Liver (tissue), 9 donors: ENCODE data around the gene MAOB. TPM values are rescaled to one million over a fixed set of nuclear protein-coding genes. Genes with fewer than 3 reads are reported as not detected.

Experiments
- DNase-seq: peaks from one replicate; pipeline ENCODE4 v3.0.0-alpha.2; 2017; ENCODE audit warnings: low spot score
- H3K27ac ChIP-seq, 2 donors: one replicate each; pipeline ENCODE4 v1.7.0; 2013; ENCODE audit warnings: inconsistent platforms in 2 of 2, low read length in 2 of 2, control low read depth in 1 of 2, low read depth in 1 of 2, mild to moderate bottlenecking in 1 of 2
- H3K27me3 ChIP-seq, 4 donors: one replicate each; pipeline versions ENCODE4 v1.6.1 to v1.7.0; 2013; ENCODE audit warnings: low read length in 3 of 4, inconsistent platforms in 1 of 4, mild to moderate bottlenecking in 1 of 4, moderate library complexity in 1 of 4; ENCODE audit not compliant: control insufficient read depth in 4 of 4, insufficient read depth in 4 of 4
- H3K36me3 ChIP-seq, 4 donors: one replicate each; pipeline versions ENCODE4 v1.6.1 to v1.7.0; 2013; ENCODE audit warnings: low read length in 3 of 4, mild to moderate bottlenecking in 3 of 4, low read depth in 1 of 4, moderate library complexity in 1 of 4; ENCODE audit not compliant: control insufficient read depth in 4 of 4, insufficient read depth in 3 of 4
- H3K4me1 ChIP-seq, 4 donors: one replicate each; pipeline versions ENCODE4 v1.6.1 to v1.7.0; 2013; ENCODE audit warnings: low read length in 3 of 4, mild to moderate bottlenecking in 3 of 4, moderate library complexity in 1 of 4; ENCODE audit not compliant: control insufficient read depth in 4 of 4, insufficient read depth in 4 of 4
- H3K4me3 ChIP-seq, 3 donors: one replicate each; pipeline versions ENCODE4 v1.6.1 to v1.7.0; 2013; ENCODE audit warnings: low read length in 3 of 3, control low read depth in 1 of 3, low read depth in 1 of 3, mild to moderate bottlenecking in 1 of 3
- H3K9ac ChIP-seq, 2 donors: one replicate each; pipeline ENCODE4 v1.7.0; 2013; ENCODE audit warnings: low read length in 2 of 2, mild to moderate bottlenecking in 2 of 2, moderate library complexity in 2 of 2, control low read depth in 1 of 2, low read depth in 1 of 2
- H3K9me3 ChIP-seq, 4 donors: one replicate each; pipeline versions ENCODE4 v1.6.1 to v1.7.0; 2013; ENCODE audit warnings: low read length in 3 of 4; ENCODE audit not compliant: control insufficient read depth in 4 of 4
- ATF3 ChIP-seq: IDR thresholded peaks from 2 replicates; pipeline ENCODE4 v1.6.1; 2016; ENCODE audit warnings: antibody characterized with exemption
- CTCF ChIP-seq: fragments of 150-350 bp; IDR thresholded peaks from 2 replicates; pipeline ENCODE4 v1.5.1; 2017; ENCODE audit warnings: improper control_type of control experiment, low read depth, low read length; ENCODE audit not compliant: missing input control
- EGR1 ChIP-seq, 2 donors: IDR thresholded peaks; 2 replicates each; pipeline ENCODE4 v1.6.1; 2016 to 2018; ENCODE audit warnings: antibody characterized with exemption in 2 of 2, low read depth in 2 of 2
- FOXA1 ChIP-seq: IDR thresholded peaks from 2 replicates; pipeline ENCODE4 v1.6.1; 2016; ENCODE audit warnings: antibody characterized with exemption
- FOXA2 ChIP-seq: IDR thresholded peaks from 2 replicates; pipeline ENCODE4 v1.6.1; 2016; ENCODE audit warnings: antibody characterized with exemption
- GABPA ChIP-seq, 2 donors: IDR thresholded peaks in 1 of 2; conservative IDR thresholded peaks in 1 of 2; 2 replicates each; pipeline ENCODE4 v1.6.1; 2016; ENCODE audit warnings: antibody characterized with exemption in 2 of 2, mild to moderate bottlenecking in 1 of 2, moderate library complexity in 1 of 2
- HNF4A ChIP-seq, 2 donors: conservative IDR thresholded peaks; 2 replicates each; pipeline ENCODE4 v1.6.1; 2016; ENCODE audit warnings: antibody characterized with exemption in 2 of 2, mild to moderate bottlenecking in 2 of 2
- HNF4G ChIP-seq: IDR thresholded peaks from 2 replicates; pipeline ENCODE4 v1.6.1; 2016; ENCODE audit warnings: antibody characterized with exemption
- MAX ChIP-seq: IDR thresholded peaks from 2 replicates; pipeline ENCODE4 v1.6.1; 2016; ENCODE audit warnings: antibody characterized with exemption
- RXRA ChIP-seq, 2 donors: IDR thresholded peaks; 2 replicates each; pipeline ENCODE4 v1.6.1; 2017 to 2018; ENCODE audit warnings: antibody characterized with exemption in 2 of 2, mild to moderate bottlenecking in 1 of 2
- TAF1 ChIP-seq: conservative IDR thresholded peaks from 2 replicates; pipeline ENCODE4 v1.6.1; 2016; ENCODE audit warnings: antibody characterized with exemption, mild to moderate bottlenecking
- YY1 ChIP-seq: IDR thresholded peaks from 2 replicates; pipeline ENCODE4 v1.6.1; 2016; ENCODE audit warnings: antibody characterized with exemption, mild to moderate bottlenecking
- ZBTB33 ChIP-seq: IDR thresholded peaks from 2 replicates; pipeline ENCODE4 v1.6.1; 2016; ENCODE audit warnings: antibody characterized with exemption
- WGBS: extraction: QIAGEN DNeasy Blood & Tissue Kit; methylation state at CpG from one replicate; pipeline ENCODE4 v1.1.7; 2013; 5-methylcytosine and 5-hydroxymethylcytosine counted together
- polyA plus RNA-seq, 2 donors: library from polyadenylated mRNA; stranded (reverse) in 1 of 2; unstranded in 1 of 2; fragments of 200-250 nt in 1 of 2; fragments of >200 nt in 1 of 2; fragmentation: Nextera tagmentation in 1 of 2; extraction: Ambion mirVana in 1 of 2; gene quantifications; one replicate each; pipeline versions ENCODE4 v1.2.1 to v1.2.3, GENCODE V29; 2013 to 2015
- total RNA-seq, 2 donors: library from RNA; depleted of rRNA; stranded (reverse); fragments of >200 nt; gene quantifications; one replicate each; pipeline ENCODE4 v1.2.3, GENCODE V29; 2014
- donor health status: healthy.
- donor health status: healthy.
- donor health status: healthy.
- donor health status: healthy.
- donor health status: healthy.

The MAOB gene
- total and polyA plus RNA-seq, 4 donors: 34.0 to 96.3 (median 72.6) TPM

GRCh38 chrX:43735957-43736356 lies 146.3 kb downstream of the MAOB start:
- no peak for DNase-seq
- Histone ChIP-seq H3K4me3 (no peak overlapping the region), H3K9me3 (no peaks in the 10 kb centered on the region), H3K27ac (no peak overlapping the region), H3K4me1 (peaks cover 0 to 8% (median 0%) of the 10 kb centered on the region in 4 donors), H3K36me3 (peaks cover 1 to 13% (median 11%) of the 10 kb centered on the region in 4 donors), H3K27me3 (no peaks in the 10 kb centered on the region), H3K9ac (no peak overlapping the region)
- TF ChIP-seq ATF3: no peak
- no peak for TF ChIP-seq RXRA (IDR thresholded peaks at IDR 0.05)
- TF ChIP-seq TAF1: no peak
- TF ChIP-seq GABPA (IDR thresholded peaks at IDR 0.05 in 1 of 2, conservative IDR thresholded peaks at IDR 0.05 in 1 of 2): no peak
- TF ChIP-seq FOXA2: no peak
- no peak for TF ChIP-seq ZBTB33
- no peak for TF ChIP-seq HNF4A (conservative IDR thresholded peaks at IDR 0.05)
- TF ChIP-seq EGR1 (IDR thresholded peaks at IDR 0.05; ENCODE audit: low read depth in 2 of 2): no peak
- TF ChIP-seq HNF4G: no peak
- 89% methylated on average over 3 of the region's 3 CpGs for WGBS

GRCh38 chrX:43735534-43735933 lies 146.7 kb downstream of the MAOB start:
- 77% methylated on average over 6 of the region's 6 CpGs for WGBS
- DNase-seq: no peak
- Histone ChIP-seq H3K27me3 (no peaks in the 10 kb centered on the region), H3K4me1 (peaks cover 0 to 8% (median 0%) of the 10 kb centered on the region in 4 donors), H3K27ac (no peak overlapping the region), H3K9me3 (no peaks in the 10 kb centered on the region), H3K36me3 (peaks cover 1 to 15% (median 11%) of the 10 kb centered on the region in 4 donors), H3K9ac (no peak overlapping the region), H3K4me3 (no peak overlapping the region)
- TF ChIP-seq YY1 (no peak), MAX (no peak), FOXA1 (no peak), ZBTB33 (no peak), CTCF (no peak)
